Suprapubic skin (tissue), 3 donors: Measurements from ENCODE around the gene SPOCD1.

Source experiments
- EP300 ChIP-seq: sonication (generic); formaldehyde crosslinking; IDR thresholded peaks from one replicate; pipeline ENCODE4 v1.6.1; 2017; ENCODE audit warnings: antibody characterized with exemption
- TF ChIP-seq, protein P1 (sequence below), 2 donors: fragments of 200-600 bp in 1 of 2; fragments of 450-650 bp in 1 of 2; sonication (generic) in 1 of 2; IDR thresholded peaks; one replicate each; pipeline ENCODE4 v1.5.1; 2016 to 2019; ENCODE audit warnings: antibody characterized with exemption in 2 of 2, mild to moderate bottlenecking in 1 of 2, moderate library complexity in 1 of 2

DNA sequence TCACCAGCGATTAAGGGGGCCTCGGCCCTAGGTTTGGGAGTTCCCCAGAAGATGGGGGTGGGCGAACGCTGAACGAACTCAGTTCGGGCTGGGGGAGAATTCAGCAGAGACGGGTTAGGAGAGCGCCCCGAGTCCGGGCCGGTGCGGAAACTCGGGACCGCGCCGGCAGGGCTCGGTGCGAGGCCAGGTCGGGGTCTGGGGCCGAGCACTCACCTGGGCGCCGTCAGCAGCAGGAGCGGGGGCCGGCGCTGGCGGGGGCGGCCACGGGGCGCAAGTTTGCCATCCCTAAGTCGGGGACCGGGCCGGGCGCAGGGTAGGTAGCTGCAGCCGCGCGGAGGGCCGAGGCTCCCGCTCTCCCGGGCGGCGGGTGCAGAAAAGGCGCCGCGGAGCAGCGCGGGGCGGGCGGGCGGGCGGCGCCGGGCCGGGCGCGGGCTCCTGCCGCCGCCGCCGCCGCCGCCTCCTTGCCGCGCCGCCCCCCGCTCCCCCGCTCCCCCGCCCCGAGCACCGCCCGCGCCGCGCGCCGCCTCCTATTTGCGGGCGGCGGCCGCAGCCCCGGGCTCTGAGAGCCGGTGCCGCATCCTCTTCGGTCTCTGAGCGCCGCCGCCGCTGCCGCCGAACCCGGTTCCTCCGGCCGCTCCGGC lies 52.0 kb downstream of the SPOCD1 start:
- no peak for TF ChIP-seq EP300
- TF ChIP-seq, protein P1, sequence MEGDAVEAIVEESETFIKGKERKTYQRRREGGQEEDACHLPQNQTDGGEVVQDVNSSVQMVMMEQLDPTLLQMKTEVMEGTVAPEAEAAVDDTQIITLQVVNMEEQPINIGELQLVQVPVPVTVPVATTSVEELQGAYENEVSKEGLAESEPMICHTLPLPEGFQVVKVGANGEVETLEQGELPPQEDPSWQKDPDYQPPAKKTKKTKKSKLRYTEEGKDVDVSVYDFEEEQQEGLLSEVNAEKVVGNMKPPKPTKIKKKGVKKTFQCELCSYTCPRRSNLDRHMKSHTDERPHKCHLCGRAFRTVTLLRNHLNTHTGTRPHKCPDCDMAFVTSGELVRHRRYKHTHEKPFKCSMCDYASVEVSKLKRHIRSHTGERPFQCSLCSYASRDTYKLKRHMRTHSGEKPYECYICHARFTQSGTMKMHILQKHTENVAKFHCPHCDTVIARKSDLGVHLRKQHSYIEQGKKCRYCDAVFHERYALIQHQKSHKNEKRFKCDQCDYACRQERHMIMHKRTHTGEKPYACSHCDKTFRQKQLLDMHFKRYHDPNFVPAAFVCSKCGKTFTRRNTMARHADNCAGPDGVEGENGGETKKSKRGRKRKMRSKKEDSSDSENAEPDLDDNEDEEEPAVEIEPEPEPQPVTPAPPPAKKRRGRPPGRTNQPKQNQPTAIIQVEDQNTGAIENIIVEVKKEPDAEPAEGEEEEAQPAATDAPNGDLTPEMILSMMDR (IDR thresholded peaks at IDR 0.05), result no peak
